CD4-positive, alpha-beta T cell treated with Interleukin-17A for 1 hour (primary cell): ENCODE results near the gene SH3TC1.

ENCODE experiments used
- DNase-seq: peaks from one replicate; pipeline ENCODE4 v3.0.0-alpha.2; 2020

The SH3TC1 gene

DNA sequence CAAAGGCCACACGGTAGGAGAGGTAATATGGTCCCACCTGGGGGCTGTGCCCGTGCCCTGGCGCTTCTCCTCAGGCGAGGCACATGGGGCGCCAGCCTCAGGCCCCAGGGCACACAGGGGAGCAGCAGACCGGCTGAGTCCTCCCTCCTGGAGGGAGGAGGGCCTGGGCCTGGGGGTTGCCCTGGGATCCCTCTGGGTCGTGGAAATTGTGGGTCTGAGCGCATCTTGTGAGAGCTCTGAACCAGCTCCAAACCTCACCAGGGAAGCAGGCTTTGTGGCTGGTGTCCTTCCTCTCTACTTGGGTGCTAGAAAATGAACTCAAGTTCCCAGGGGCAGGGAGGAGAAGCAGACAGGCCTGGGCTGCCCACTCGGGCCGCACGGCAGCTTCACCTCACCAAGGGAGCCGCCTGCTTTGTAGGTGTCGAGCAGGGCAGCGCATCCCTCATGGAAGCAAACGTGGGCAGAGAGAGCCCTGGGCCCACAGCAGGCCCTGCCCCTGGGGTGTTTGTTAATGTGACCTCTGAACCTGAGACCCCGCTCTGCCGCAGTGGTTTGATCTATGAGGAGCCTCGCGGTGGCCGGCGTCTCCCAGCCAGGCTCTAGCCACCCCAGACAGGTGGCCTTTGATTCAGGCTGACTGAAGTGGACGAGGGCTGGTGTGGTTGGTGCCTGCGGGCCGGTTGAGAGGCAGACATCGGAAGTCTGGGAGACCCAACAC lies 81.2 kb downstream of the SH3TC1 start:
- DNase-seq, result no peak

DNA sequence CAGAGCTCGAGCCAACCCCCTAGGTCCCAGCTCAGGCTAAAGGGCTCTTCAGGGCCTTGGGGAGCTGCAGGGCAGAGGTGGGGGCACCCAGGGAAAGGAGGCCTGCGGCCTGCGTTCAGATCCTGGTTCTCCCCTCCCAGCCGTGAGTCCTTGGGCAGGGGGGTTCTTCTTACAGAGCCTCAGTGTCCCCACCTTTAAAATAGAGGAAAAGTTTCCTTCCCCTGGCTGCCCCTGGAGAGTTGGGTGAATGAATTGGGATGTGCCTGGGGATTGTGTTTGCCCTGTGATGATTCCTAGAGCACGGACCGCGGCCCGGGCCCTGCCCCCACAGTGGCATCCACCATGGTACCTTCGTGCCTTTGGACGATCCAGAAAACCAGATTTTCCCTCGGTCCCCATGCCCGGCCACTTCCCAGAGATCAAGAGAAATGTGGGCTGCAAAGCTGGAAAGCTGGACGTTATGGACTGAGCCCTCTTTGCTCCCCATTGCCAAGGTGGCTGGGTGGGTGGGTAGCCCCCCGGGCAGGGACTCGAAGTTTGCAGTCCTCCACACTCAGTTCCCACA lies 81.9 kb downstream of the SH3TC1 start:
- no peak for DNase-seq

DNA sequence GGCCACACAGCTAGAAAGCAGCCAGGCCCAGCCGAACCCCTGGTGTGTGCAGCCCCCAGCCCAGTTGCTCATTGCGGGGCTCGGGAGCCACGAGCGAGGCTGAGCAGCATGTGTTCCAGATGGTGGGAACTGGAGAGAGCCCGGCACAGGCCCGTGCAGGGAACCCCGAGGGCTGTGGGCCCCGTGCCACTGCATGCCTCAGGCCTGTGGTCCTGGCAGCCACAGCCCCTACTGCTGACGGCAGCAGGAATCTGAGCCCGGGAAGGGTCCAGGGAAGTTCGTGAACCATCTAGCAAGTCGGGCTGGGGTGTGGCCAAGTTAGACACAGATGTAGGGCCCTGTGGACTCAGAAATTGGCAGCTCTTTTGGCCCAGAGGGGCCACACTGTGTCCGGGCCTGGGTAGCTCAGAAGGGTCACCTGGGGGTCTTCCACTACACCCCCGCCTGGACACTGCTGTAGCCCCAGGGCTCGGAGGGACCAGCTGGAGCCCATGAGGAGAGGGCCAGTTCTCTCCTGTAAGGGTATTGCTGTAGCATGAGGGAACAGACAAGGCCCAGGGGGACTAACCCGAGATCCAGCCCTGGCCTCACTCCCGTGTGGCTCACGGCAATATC lies 82.5 kb downstream of the SH3TC1 start:
- no peak for DNase-seq

- no peak for DNase-seq
Observed at GRCh38 chr4:8282134-8282641, 83.1 kb downstream of the SH3TC1 start.

DNA sequence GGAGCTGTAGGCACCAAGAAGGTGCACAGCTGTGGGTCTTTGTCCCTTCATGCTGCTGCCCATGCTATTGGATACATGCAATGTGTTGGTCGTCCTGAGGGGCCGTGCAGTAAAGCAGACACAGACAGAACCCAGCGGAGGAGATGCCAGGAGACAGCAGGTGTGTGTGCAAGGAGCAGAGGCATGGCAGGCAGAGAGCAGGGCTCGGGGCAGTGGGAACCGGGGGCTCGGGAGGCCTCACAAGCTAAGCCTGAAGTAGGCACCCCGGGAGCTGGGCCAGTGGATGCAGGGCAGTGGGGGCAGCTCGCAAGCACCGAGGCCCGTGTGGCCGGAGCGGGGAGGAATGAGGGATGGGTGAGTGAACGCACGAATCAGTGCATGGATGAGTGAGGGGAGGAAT lies 83.7 kb downstream of the SH3TC1 start:
- DNase-seq, result no peak

DNA sequence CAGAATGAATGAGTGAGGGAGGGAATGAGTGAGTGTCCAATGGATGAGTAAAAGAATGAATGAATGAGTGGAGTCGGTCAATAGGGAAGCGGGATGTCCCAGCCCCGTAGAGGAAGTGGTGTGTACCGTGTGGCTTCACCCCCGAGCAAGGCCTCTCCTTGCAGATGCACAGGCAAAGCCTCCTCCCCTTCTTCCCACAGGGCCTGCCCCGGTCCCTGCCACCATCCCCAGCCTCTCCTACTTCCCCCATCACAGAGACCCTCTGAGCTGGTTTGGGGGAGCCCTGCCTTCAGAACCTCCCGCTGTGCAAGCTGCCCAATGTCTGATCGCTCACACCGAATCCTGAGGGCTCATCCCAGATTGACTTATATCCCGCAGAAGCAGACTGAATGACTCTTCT lies 84.1 kb downstream of the SH3TC1 start:
- no peak for DNase-seq

DNA sequence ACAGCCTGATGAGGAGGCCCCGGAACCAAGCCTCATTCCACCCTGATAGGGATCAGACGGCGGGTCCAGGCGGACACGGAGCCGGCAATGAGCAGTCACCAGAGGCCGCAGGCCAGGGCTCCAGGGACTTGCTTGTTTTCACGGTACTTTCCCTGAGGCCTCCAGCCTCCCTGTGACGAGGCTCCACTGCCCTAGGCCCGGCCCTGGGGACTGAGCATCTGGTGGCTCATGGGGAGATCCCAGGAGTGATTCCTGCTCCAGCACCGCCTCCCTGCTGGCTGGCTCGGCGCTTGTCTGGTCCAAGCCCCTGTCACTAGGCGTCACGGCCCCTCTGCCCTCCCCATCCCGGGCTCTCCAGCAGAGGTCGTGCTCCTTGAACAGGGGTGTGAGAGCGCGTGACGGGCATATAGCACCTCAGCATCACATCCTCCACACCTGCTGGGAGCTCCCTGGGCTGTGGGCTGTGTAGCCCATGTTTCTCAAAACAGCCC lies 84.6 kb downstream of the SH3TC1 start:
- no peak for DNase-seq

DNA sequence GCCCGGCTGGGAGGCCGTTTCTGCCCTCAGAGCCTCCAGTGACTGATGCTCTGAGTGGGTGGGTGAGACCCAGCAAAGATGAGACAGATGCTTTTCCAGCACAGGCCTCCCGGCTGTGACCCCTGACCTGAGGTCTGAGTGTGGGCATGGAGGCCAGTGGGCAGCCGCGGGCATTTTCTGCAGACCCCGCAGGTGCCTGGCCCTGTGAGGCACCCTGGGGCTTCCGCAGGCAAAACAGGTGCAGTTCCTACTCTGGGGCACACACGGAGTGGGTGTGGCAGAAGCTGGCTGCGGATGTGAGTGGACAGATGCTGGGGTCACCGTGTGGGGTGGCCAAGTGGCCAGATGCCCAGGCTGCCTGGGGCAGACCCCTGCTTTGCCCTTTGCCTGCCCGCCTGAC lies 85.3 kb downstream of the SH3TC1 start:
- no peak for DNase-seq

DNA sequence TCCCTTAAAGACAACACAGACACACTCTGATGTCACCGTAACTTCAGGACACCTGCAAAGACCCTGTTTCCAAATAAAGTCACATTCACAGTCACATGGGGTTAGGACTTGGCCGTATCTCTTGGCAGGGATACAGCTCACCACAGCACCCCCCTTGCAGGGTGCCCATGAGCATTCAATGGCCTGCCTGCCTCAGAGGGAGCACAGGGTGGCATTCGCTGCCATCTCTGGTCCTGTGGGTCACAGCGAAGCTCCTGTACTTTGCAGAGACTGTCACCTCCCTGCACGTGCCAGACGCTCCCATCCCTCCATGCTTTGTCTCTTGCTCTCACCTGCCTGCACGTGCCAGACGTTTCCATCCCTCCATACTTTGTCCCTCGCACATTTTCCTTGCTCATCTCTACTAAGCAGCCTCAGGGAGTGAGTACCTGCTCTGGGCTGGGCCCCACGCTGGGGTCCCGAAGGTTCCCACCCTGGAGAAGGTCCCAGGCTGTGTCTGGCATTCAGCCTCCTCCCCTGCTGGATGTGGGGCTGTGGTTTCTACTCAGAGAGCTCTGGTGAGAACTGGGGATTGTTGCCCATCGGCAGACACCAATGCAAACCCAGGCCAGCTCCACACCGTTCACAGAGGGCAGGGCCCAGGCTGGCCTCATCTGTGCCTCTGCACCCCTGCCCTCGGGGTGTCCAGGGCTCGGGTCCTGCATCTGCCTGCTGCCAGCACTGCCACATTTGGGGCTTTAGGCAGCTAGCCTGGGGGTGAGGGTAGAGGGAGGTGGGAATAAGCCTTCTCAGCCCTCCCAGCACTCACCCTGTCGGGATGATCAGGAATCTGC lies 86.3 kb downstream of the SH3TC1 start:
- DNase-seq, result no peak

DNA sequence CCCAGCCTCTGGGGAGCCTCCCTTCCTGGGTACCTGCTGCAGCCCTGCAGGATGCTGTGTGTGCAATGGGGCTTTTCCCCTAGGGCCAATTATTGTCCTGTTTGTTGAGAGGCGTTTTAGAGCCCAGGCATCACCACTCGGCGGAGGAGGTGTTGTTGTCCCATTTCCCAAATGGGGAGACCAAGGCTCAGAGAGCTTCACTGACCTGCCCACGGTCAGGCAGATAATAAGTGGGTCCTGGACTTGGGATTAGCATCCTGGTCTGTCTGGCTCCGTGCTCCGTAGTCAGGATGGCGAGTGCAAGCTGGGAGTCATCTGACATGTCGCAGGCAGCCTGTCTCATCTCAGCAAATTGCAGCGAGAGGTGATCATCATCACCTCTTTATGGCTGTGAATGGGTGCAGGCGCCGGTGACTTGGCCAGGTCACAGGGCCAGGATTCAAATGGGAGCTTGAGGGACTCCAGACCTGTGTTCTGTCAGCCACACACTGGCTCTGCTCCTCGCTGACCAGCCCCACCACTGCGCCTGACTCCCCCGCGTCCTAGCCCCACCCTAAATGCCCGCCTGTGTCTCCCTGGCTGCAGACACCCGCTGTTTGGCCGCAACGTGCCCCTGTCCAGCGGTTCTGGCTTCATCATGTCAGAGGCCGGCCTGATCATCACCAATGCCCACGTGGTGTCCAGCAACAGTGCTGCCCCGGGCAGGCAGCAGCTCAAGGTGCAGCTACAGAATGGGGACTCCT lies 87.1 kb downstream of the SH3TC1 start:
- DNase-seq, result no peak

DNA sequence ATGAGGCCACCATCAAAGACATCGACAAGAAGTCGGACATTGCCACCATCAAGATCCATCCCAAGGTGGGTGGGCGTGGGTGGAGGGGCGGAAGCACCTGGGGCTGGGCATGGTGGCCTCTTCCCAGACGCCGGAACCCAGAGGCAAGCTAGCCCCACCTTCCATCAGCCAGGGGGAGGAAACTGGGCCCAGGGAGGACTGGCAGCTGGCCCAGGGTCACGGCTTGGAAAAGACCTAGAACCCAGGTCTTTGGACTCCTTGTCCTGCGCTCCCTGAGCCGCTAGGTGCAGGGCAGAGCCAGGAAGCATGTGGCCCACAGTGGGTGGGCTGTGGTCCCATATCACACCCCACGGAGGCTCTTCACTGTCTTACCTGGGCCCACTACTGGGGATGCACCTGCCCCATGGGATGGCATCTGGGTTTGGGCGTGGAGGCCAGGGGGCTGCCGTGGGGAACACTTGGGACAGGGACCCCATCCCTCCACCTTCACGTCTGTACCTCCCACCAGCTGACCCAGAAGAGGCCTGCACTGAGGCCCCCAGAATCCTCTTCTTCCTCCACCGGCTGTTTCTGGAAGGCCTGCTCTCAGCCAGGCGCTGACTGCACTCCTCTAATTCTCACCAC lies 87.7 kb downstream of the SH3TC1 start:
- DNase-seq, result no peak

GRCh38 chr4:8287343-8288280 lies 88.5 kb downstream of the SH3TC1 start:
- DNase-seq, result no peak

- DNase-seq, result no peak
Observed at GRCh38 chr4:8289151-8289750, 90.2 kb downstream of the SH3TC1 start.

GRCh38 chr4:8289956-8290700 lies 91.0 kb downstream of the SH3TC1 start:
- no peak for DNase-seq

DNA sequence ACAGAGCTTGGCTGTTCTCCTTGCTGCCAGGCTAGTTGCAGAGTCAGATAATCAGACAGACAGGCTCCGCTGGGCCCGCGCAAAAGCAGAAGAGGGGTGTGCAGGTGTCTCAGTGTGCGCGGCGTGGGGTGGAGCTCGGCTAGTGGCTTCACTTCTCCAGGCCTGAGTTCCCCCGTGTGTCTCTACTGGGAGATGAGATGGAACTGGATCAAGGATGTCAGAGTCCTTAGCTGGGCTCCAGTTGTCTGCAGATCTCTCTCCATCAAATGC lies 91.5 kb downstream of the SH3TC1 start:
- no peak for DNase-seq
